Measurements from ENCODE around the gene MAGEF1.
A peak's percentile ranks its signal among the peaks of the same experiment; 100 is the strongest.

The MAGEF1 gene, protein sequence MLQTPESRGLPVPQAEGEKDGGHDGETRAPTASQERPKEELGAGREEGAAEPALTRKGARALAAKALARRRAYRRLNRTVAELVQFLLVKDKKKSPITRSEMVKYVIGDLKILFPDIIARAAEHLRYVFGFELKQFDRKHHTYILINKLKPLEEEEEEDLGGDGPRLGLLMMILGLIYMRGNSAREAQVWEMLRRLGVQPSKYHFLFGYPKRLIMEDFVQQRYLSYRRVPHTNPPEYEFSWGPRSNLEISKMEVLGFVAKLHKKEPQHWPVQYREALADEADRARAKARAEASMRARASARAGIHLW

DNA sequence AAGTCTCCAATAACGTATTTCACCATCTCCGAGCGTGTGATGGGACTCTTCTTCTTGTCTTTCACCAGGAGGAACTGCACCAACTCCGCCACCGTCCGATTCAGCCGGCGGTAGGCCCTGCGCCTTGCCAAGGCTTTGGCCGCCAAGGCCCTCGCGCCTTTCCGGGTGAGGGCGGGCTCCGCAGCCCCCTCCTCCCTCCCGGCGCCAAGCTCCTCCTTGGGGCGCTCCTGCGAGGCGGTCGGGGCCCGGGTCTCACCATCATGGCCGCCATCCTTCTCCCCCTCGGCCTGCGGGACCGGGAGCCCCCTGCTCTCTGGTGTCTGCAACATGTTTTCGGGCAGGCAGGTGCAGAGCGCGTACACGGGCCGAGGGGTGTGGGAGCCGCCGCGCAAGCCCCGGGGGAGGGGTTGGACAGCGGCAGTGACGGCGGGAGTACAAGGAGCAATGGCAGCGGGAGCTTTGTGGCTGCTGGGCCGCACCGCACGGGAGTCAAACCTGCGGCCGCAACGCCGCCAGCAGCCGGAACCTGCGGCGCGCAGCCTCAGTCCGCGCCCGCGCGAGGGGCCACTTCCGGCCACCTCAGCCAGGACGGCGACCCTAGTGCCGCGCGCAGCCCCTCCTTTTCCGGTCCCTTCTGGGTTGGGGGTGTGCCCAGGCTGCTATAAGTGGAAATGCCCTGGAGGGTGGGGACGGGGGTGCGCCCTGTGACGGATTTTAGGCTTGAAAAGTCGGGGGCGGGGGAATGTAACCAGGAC is at the start of gene MAGEF1:
MAGEF1 (minus strand) TSS at position 572 of the 755 bp plus-strand sequence; CDS start at position 329, 243 bp downstream.
- DNase-seq: peak; percentile 77

DNA sequence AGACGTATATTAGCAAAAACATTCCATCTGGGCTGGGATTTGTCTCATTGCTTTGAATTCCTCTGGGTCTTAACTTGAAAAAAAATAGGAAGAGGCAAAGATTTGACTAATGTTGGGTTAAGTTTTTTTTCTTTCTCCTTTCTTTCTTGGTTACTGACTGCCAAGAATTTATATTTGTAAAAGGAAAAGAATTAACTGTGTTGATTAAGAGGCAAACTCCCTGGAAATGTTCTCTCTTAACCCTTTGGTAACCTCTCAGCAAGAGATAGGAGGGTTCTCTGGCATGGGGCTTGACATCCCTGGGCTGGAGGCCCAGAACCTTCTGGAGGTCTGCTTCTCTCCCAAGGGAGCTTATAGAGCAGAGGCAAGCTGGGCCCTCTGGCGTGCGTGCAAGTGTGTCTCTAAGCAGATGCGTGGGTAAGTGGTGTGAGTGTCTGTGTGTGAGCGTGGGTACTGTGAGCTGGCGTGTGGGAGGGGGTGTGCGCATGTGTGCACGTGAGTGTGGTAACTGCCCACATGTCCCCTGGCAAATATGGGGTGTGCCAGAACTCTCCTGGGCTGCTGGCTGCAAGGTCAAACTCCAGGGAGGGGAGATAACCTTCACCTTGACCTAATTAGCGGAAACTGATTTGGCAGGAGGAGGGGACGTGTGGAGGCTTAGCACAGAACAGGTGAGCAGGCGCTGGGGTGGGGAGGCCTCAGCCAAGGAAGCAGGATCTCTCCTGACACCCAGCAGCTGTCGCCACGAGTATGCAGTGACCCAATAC is 49.4 kb upstream of the MAGEF1 start:
- DNase-seq: no peak

DNA sequence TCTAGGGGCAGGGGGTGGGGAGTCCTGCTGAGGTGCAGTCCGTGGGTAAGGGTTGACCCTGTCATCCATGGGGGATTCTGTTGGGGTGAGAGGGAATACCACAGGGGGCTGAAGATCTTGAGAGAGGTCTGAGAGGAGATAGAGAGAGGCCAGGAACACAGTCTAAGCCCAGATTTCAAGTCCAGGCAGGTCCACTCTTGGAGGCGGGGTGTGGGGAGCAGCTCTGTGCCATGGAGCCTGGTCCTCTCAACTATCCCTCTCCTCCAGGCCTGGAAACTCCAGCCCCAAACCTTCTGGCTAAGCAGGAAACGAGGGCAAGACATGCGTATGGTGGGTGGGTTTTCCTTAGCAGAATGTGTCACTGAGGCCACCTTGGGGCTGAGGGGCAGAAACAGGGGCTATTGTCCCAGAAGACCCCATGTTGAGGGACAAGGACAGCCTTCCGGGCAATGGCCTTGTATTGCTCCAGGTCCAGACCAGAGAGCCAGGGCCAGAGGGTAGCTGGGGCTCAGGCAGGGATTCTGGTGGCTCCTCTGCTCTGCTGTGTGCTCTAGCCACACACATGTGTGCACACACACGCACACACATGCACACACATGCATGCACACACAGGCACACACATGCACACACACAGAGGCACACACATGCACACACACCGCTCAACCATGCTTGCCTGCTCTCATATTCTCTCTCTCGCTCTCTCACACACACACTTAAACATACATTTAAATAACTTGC is 48.6 kb upstream of the MAGEF1 start:
- no peak for DNase-seq

DNA sequence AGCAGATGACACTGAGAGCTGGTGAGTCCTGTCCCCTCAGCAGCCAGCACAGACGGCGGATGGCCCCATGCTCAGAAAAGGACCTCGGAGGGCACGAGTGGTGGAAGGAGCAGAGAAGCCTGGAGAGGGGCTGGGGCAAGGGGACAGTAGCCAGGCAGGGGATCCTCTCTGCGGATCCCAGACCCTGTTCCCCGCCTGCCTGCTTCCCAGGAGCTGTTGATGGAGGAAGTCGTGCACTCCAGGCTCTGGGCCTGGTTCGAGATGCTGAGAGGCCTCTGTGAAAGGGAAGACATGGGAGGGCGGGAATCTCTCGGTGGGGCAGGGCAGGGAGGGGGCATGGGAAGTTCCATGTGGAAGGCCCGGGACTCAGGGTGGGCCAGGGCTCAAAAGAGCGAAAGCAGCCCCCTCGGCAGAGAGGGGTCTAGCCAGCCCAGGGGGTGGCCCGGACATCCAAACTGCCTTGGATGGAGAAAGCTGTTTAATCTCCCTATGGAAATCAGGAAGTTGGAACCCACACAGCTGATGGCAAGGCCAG is 47.9 kb upstream of the MAGEF1 start:
- DNase-seq: no peak

DNA sequence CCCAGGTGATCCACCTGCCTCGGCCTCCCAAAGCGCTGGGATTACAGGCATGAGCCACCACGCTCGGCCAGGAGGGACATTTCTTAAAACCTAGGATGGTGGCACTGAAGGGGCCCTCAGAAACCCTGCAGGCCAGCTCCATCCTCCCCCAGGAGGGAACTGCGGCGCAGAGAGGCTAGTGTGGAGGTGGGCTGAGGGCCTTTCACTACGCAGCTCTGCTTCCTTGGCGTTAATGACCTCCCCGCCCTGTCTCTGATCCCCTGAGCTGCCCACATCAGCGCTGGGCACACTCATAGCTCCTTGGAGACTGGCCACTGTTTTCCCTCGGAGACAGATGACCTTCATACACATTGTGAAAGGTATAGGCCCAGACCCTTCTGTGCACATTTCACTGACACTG is 46.2 kb upstream of the MAGEF1 start:
- DNase-seq: no peak

DNA sequence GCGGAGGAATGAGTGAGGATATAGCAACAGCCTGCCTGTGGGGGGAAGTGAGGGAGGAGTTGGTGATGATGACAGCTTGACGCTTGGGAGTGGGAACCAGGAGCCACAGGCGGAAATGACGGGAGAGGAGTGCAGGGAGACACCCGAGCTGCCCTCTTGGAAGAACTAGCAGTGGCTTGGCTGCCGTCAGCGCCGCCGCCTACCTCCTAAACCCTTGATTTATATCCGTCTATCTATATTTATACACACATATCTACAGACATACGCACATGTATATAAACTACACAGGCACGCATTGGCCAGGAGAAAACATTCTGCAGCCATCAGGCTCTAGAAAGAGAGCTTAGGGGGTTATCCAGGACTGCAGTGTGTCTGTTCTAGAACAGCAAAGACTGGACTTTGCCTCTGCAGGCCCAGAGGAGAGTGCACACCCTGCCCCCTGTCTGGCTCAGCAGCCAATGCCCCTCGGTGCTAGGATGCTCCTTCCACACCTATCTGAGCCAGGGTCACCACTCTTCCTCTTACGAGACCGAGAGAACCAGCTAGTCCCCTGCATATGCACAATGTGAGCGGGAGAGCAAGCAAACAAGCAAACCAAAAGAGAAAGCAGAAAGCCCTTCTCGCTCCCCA is 45.3 kb upstream of the MAGEF1 start:
- no peak for DNase-seq

DNA sequence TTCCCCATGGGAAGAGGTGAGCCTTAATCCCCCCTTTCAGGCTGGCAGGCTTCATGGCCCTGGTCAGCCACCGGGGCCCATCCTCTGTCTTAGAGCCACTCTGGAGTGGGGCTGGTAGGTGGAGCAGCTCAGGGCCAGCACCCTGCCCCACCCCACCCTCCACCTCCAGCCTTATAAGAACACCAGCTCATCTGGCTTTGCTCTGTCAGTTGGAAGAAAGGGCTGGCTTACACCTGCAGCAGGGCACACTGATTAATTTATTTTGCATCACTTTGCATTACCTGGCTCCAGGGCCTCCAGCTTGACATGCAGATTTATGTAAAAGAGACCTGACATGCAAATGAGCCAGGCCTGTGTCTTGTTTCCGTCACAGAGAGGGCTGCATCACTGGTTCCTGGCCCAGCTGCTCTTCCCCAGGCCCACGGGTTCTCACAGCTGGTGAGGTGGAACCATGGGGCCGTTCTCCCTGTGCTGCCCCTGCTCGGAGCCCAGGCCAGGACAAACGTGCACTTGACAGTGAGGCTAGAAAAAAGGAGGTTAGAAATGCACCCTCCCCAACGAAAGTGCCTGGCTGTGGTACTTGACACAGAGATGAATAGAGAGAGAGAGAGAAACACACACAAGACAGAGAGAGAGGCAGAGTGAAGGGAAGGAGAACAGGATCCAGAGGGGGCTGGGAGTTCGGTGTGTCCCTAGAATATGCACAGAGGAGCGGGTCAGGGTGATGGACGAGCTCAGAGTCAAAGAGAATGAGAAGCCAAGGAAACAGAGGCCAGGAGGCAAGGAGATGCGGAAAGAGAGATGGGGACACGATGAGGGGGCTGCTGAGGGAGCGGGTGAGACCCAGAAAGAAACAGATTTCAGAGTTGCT is 44.5 kb upstream of the MAGEF1 start:
- DNase-seq: no peak

DNA sequence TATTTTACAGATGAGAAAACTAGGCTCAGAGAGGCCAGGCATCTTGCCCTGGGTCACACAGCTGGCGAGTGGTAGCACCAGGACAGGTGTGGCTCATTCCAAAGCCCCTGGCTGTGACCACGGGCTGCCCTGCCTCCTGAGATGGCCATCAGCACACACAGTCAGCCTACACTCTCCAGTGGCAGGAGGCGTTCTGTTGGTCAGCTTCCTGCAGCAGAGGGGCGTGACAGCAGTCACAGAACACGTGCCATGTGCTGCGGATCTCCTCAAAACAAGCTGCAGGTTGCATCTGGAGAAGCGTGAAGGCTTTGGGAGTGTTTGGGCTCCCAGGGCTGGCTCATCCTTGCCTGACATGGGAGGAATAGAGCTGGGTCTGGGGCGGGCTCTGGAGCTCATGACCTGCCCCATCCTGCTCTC is 43.5 kb upstream of the MAGEF1 start:
- DNase-seq: no peak

DNA sequence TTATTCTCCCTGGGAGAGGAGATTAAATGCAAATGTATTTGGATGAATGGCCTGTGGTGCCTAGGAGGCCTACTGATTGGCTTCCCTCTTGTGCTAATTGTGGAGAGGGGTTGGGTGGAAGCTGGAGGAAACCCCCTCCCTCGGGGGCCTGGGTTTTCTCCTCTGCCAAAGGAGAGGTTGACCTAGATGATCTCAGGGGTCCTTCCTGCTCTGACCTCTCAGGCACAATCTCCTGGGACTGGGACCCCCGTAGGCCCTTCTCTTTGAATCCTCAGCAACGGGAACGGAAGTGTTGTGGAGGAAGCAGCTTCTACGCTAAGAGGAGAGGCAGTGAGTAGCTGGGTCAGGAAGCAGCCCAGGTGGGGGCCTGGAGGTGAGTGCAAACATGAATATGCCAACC is 40.5 kb upstream of the MAGEF1 start:
- no peak for DNase-seq

DNA sequence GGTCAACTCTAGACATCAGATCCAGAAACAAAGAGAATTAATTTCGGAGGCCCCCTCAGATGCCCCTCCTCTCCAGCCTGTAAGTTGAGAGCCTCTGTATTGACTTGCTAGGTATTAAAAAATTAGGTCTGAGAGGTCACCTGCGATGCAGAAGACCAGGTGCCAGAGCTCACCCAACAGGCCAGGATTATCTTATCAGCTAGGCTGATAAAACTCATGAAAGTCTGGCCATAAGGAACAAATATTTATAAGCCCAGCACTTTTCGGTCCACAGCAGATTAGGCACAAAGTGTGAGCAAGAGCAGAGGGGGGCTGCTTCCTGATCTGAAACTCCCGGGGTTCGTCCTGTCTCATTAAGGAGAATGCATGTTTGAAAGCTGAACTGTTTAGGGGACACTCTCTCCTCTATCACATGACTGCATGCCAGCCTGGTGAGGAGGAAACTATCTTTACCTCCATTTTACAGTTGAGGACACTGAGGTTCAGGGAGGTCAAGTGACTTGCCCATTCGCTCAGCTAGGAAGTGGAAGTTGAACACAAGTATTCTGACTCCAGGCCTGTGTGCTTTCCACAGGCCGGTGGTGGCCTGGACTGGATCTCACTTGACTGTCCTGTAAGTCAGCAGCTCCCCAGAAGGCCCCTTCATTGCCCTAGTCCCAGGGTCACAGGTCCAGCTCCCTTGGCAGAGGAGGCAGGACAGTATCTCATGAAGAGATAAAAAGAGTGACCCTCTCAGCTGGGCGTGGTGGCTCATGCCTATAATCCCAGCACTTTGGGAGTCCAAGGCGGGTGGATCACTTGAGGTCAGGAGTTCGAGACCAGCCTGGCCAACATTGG is 39.6 kb upstream of the MAGEF1 start:
- no peak for DNase-seq

DNA sequence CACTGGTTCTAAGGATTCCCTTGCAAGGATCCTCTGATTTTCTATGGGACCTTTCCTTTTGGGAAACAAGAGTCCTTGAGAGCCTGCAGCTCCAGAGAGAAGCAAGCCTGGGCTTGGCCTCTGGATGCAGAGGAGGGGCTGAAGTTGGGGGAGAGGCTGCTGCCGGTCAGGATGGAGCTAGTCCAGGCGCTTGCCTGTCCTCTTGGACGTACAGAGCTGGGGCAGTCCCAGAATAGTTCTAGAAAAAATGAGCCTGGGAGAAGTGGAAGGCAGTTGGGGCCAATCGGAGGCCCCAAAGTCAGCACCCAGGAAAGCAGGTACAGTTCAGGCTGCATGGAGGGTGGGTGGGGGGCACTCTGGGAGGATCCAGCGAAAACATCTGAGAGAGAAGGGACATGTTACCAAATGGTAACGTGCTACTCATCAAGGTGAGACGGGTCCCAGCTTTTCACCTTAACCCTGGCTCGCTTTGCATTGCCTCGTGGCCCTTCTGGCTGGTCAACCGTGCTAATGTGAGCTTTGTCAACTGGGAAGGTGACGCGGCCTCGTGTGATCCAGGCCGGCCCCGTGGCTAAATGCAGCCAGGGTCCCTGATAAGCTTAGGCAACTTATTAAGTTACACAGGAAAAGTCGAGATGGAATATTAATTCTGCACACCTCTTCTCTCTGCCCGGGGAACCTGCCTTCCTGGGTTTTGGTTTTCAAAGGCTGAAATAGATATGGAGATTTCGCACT is 38.7 kb upstream of the MAGEF1 start:
- DNase-seq: no peak

DNA sequence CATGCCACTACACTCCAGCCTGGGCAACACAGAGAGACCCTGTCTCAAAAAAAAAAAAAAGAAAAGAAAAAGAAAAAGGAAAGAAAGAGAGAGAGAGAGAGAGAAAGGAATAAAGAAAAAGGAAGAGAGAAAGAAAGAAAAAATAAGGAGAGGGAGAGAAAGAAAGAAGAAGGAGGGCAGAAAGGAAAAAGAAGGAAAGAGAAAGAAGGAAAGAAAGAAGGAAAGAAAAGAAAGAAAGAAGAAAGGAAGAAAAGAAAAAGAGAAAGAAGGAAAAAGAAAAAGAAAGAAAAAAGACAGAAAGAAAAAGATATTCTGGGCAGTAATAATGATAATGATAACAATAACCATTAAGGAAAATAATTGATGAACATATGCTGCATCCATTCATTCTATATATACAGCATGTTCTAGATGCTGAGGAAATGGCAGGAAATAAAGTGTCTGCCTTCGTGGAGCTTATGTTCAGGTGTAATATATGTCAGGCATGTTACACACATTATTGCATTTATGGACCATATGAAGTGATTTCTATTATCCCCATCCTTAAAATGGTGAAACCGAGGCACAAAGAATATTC is 37.4 kb upstream of the MAGEF1 start:
- no peak for DNase-seq

DNA sequence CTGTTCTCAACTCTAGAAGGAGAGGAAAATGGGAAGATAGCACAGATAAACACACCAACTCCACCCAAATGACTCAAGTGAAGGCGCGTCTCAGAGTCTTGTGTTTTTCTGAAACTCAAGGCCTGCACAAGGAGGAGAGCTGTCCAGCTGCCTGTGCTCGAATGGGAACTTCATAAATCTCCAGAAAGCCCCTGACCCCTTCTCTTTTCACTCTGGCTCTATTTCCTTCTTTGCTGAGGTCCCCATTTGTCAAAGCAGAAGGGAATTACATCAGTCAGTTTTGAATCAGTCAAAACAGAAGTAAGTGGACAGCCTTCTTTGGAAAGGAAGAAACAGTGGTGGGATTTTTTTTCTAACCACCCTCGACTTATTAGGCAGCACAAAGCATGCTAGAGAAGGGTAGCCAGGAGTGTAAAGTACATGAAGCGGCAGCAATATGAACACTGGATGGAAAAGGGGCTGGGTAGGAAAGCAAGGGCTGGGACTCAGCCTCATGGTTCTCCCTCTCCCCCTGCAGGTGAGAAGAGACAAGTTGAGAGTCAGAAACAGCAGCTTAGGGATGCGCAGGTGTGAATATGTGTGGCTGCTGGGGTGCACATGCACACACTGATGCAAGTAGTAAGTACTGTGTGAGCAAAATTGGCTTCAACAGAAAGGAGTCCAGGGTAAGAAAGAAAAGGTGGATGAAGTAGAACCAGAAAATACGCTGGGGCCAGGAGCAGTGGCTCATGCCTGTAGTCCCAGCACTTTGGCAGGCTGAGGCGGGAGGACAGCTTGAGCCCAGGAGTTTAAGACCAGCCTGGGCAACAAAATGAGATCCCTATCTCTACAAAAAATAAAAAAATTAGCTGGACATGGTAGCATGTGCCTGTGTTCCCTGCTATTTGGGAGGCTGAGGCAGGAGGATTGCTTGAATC is 36.6 kb upstream of the MAGEF1 start:
- DNase-seq: no peak

DNA sequence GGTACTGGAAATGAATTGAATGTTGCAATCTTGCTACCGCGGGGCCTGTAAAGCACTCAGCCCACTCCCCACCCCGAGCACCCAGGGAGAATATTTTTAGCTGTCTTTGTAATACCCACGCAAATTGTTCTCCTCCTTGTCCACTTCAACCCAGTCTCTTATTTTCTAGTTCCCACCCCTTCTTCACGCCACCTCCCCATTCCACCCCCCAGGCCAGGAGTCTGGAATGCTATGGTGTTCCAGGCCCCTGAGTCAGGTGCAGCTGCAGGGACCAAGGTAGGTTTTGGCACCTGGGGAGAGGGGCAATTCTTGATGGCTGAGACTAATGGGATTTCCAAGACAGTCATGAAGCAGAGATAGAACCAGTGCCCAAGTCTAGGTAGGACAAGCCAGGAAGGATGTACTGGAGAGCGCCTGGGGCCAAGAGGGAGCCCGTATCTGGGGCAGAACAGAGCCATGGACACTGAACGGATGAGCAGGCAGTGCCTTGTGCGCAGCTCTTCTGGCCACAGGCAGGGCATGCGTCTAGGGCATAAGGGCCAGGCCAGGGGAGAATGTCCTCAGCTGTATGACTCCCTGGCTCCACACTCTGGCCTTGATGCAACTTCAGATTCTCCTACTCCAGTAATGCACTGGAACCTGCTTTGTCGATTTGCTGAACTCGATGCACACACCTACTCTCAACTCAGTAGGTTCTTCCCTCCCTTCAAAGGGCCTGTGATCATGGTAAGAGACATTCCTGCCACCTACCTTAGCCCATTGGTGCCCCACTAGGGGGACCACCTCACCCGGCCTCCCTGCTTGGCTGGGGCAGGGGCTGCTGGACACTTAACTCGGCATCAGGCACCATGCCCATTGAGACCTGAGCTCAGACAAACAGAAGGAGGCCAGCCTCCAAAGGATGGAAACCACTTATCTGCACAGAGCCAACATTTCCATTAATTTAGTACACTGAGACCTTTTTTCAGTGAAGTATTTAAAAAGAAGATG is 34.6 kb upstream of the MAGEF1 start:
- no peak for DNase-seq

DNA sequence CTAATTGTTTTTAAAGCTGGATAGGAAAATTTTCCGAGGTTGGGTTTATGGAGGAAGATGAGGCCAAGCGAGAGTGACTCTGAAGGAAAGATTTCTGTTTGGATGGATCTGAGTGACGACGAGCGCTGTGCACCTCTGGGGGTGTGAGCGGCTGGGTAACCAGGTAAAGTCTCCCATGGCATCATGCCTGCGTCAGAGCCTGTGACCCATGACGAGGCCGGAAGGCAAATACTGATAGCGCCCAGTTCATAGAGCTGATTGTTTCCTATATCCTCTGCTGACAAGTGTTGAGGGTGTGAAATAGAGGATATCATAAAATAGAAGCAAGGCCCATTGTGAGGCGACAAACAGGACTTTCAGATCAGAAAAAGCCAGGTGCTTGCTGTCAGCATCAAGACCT is 33.7 kb upstream of the MAGEF1 start:
- DNase-seq: no peak

DNA sequence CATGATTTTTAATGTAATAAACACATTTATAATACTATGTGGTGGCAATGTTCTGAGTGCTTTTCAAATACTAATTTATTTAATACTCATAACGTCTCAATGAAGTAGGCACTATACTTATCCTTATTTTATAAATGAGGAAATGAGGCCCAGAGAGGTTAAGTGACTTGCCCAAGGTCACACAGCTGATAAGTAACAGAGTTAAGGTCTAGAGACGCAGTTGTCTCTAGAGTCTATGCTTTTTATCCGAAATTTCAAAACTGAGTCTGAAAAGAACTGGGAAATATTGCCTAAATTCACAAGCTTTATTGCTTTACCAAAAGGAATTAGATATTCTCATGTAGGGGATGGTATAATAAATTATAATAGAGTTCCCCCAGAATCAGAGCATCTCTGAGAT is 31.4 kb upstream of the MAGEF1 start:
- DNase-seq: no peak

DNA sequence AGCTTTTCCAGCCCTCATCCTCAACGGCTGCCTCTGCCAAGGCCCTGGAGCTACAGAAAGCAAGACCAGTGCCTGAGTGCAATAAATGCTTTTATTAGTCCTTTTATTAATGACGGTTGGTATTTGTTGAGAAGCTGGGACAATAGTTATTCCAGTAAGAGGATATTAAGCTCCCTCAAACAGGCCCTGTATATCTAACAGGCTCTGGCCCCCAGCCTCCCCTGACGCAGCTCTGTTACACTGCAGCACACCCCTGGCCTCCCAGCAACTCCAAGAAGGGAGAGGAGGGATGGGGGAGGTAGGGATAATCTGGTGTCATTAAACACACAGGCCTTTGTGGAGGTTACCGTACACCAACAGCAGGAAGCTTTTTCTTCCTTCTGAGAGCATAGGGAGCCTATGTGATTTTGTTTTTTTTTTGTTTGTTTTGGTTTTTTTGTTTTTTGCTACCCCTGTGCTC is 30.8 kb upstream of the MAGEF1 start:
- no peak for DNase-seq
